Neural progenitor cell (in vitro differentiated cells): Measurements from ENCODE around the gene RAD51B.

Experiments
- CTCF ChIP-seq: fragments of 200-600 bp; sonication (generic); IDR thresholded peaks from 2 replicates; pipeline ENCODE4 v1.5.1; 2017; ENCODE audit warnings: antibody characterized with exemption, mild to moderate bottlenecking
- EZH2 ChIP-seq: fragments of 200-600 bp; sonication (generic); IDR thresholded peaks from 2 replicates; pipeline ENCODE4 v1.6.1; 2017; ENCODE audit warnings: antibody characterized with exemption, mild to moderate bottlenecking, moderate library complexity
- EZH2phosphoT487 ChIP-seq: fragments of 200-600 bp; sonication (generic); IDR thresholded peaks from 2 replicates; pipeline ENCODE4 v1.6.1; 2017; ENCODE audit warnings: antibody characterized with exemption

GRCh38 chr14:68172627-68173026 is 353.0 kb downstream of the RAD51B start:
- TF ChIP-seq CTCF (no peak), EZH2 (no peak), EZH2phosphoT487 (no peak)
